Cardiac muscle cell (in vitro differentiated cells and primary cell): ENCODE data around the gene PPME1. TPM values are rescaled to one million over a fixed set of nuclear protein-coding genes. Genes with fewer than 3 reads are reported as not detected.

Source experiments
- DNase-seq, 2 donors: peaks; one replicate each; pipeline versions ENCODE4 v3.0.0 to v3.0.0-alpha.2; 2010 to 2017; ENCODE audit warnings: low read depth in 1 of 2, low spot score in 1 of 2
- H3K27ac ChIP-seq: fragments of 200-600 bp; sonication (generic); 2 replicates; pipeline ENCODE4 v1.5.1; 2016
- H3K27me3 ChIP-seq: fragments of 200-600 bp; sonication (generic); 2 replicates; pipeline ENCODE4 v1.6.0; 2016; ENCODE audit warnings: control low read depth
- H3K36me3 ChIP-seq: fragments of 200-600 bp; sonication (generic); 2 replicates; pipeline ENCODE4 v1.5.1; 2016; ENCODE audit warnings: control low read depth
- H3K4me1 ChIP-seq: fragments of 200-600 bp; sonication (generic); 2 replicates; pipeline ENCODE4 v1.8.1; 2017; ENCODE audit warnings: low read depth, mild to moderate bottlenecking, mixed run types
- H3K4me3 ChIP-seq: fragments of 200-600 bp; sonication (generic); 2 replicates; pipeline ENCODE4 v1.5.1; 2016; ENCODE audit warnings: mild to moderate bottlenecking
- H3K9me3 ChIP-seq: fragments of 200-600 bp; sonication (generic); 2 replicates; pipeline ENCODE4 v1.5.1; 2017; ENCODE audit warnings: low read depth, mild to moderate bottlenecking, control low read depth
- polyA plus RNA-seq: library from polyadenylated mRNA; unstranded; fragments of >200 nt; fragmentation: Nextera tagmentation; extraction: Ambion mirVana; gene quantifications from 2 replicates; pipeline ENCODE4 v1.2.1, GENCODE V29; 2016
- total RNA-seq: library from RNA; depleted of rRNA; stranded (reverse); fragments of >200 nt; gene quantifications from 2 replicates; pipeline ENCODE4 v1.2.3, GENCODE V29; 2016
- TF ChIP-seq, protein P1 (sequence below): IDR thresholded peaks from 2 replicates; pipeline ENCODE4 v1.5.1; 2012; ENCODE audit warnings: low read depth, mild to moderate bottlenecking, low read length

PPME1 gene
- total and polyA plus RNA-seq, 2 experiments from 2014 or later: 55.2 to 109 TPM

DNA sequence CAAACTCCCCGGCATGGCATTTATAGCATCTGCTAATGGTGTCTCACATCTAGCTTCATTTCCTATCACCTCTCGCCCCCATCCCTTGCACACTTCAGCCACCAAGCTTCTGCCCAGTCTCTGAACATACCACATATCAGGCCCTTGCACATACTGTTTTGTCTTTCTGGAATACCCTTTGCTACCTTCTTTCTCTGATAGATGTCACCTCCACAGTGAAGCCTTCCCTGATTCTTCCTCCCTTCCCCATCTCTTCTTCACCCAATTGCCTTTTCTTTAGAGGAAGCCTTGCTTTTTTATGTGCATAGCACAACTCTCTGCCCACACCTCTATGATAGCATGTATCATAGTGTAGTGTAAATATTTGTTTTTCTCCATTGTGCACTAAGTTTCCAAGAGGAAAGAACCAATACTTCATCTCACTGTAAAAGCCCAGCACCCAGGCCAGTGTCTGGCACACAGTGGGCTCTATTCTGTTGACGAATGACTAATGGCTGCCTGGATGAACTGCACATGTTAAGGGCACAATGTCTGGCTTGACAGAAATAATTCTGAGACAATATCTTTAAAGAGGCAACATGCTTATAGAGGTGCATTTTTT is 112.6 kb downstream of the PPME1 start:
- DNase-seq: no peak
- Histone ChIP-seq H3K4me1 (no peaks in the 10 kb centered on the region), H3K27ac (no peak overlapping the region), H3K36me3 (no peaks in the 10 kb centered on the region), H3K4me3 (no peak overlapping the region), H3K27me3 (no peaks in the 10 kb centered on the region), H3K9me3 (no peaks in the 10 kb centered on the region)
- TF ChIP-seq, protein P1, sequence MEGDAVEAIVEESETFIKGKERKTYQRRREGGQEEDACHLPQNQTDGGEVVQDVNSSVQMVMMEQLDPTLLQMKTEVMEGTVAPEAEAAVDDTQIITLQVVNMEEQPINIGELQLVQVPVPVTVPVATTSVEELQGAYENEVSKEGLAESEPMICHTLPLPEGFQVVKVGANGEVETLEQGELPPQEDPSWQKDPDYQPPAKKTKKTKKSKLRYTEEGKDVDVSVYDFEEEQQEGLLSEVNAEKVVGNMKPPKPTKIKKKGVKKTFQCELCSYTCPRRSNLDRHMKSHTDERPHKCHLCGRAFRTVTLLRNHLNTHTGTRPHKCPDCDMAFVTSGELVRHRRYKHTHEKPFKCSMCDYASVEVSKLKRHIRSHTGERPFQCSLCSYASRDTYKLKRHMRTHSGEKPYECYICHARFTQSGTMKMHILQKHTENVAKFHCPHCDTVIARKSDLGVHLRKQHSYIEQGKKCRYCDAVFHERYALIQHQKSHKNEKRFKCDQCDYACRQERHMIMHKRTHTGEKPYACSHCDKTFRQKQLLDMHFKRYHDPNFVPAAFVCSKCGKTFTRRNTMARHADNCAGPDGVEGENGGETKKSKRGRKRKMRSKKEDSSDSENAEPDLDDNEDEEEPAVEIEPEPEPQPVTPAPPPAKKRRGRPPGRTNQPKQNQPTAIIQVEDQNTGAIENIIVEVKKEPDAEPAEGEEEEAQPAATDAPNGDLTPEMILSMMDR: no peak

DNA sequence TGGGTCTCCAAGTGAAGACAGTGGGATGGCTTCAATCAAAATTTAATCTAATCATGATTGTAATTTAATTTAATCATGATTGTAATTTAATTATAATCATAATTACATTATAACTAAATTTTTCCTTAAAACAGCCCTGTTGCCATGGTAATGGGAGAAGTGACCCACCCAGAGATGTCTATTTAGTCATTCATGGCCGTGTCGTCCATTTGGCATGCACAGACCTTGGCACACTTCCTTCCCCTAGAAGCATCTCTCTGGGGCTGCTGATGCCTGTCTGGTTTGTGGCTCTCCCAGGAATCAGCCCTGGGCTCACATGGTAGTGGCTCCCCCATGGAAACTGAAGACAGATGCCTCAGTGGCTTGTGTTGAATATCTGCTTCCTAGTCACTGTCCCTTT is 113.4 kb downstream of the PPME1 start:
- no peaks in the 10 kb centered on the region for H3K9me3 ChIP-seq

DNA sequence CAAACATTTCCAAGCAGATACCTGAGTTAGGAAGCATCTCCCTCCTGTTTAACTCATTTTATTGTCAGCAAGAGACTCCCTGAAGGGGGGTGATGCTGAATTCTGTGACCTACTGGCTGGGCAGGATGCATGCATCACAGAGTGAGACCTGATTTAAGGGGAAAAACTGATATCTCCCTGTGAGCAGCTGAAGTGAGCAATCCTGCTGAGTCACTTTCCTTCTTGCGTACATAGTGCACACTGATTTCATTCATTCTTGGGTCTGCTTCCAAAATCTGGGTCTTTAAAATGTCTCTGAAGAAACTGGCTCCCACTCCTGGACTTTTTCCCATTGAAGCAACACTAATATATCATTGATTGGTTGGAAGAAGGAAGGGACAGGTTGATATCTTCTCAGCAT is 117.1 kb downstream of the PPME1 start:
- TF ChIP-seq, protein P1: no peak
- H3K9me3 ChIP-seq: no peaks in the 10 kb centered on the region
- H3K4me1 ChIP-seq: no peaks in the 10 kb centered on the region
- peak in 1 of 2 donors; percentile 96 for DNase-seq
- H3K4me3 ChIP-seq: no peak overlapping the region
- H3K36me3 ChIP-seq: no peaks in the 10 kb centered on the region
- no peaks in the 10 kb centered on the region for H3K27me3 ChIP-seq
- H3K27ac ChIP-seq: no peak overlapping the region

More for the DNA sequence above, 113.4 kb downstream of the PPME1 start:
- DNase-seq: no peak
- no peaks in the 10 kb centered on the region for H3K27me3 ChIP-seq
- no peak overlapping the region for H3K27ac ChIP-seq
- H3K36me3 ChIP-seq: no peaks in the 10 kb centered on the region
- no peaks in the 10 kb centered on the region for H3K4me1 ChIP-seq
- no peak overlapping the region for H3K4me3 ChIP-seq
- TF ChIP-seq, protein P1: no peak

DNA sequence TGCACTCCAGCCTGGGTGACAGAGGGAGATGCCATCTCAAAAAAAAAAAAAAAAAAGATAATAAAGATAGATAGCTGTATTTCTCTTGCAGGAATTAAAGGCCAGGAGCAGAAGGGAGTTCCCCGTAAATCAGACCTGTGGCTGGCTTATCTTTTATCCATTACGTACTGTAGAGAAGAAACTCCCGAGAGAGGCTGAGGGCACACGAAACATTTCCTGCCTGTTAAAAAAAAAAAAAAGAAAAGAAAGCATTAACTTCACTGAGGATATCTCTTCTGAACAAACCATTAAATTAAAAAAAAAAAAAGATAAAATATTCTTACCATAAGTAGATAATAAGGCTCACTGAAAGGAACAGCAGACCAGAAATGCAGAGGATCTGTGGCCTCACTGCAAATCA is 117.8 kb downstream of the PPME1 start:
- DNase-seq: peak in 1 of 2 donors; percentile 70
- no peaks in the 10 kb centered on the region for H3K27me3 ChIP-seq
- no peak overlapping the region for H3K27ac ChIP-seq

DNA sequence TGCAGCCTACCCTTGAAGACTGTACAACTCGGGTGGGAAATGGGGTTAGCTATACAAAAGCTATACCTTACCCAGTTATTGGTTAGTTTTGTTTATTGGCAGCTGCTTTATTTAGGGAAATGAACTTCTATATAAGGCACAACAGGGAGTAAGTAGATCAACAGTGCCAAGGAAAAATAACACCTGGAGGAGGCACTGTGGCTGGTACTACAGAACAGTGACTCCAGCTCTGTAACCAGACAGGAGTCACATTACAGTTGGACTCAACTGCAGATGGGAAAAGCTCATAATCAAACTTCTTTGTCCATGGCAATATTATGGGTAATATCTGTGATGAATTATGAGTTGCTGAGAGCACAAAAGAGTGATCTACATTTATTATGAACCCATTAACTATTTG is 126.4 kb downstream of the PPME1 start:
- no peak for DNase-seq
- no peaks in the 10 kb centered on the region for H3K4me1 ChIP-seq
- no peaks in the 10 kb centered on the region for H3K36me3 ChIP-seq
- H3K27ac ChIP-seq: no peak overlapping the region
- no peaks in the 10 kb centered on the region for H3K27me3 ChIP-seq
- TF ChIP-seq, protein P1: no peak
- no peak overlapping the region for H3K4me3 ChIP-seq
- H3K9me3 ChIP-seq: no peaks in the 10 kb centered on the region

More for the DNA sequence above, 117.8 kb downstream of the PPME1 start:
- Histone ChIP-seq H3K4me1 (no peaks in the 10 kb centered on the region), H3K9me3 (no peaks in the 10 kb centered on the region), H3K4me3 (no peak overlapping the region), H3K36me3 (no peaks in the 10 kb centered on the region)
- TF ChIP-seq, protein P1: no peak
